Ovary (tissue), 3 donors: Measurements from ENCODE around the gene ZNF155.

Experiments
- CTCF ChIP-seq, 3 donors: fragments of 450-650 bp in 2 of 3; fragments of 200-600 bp in 1 of 3; IDR thresholded peaks; one replicate each; pipeline versions ENCODE4 v1.5.1 to v1.8.0; 2016 to 2022; ENCODE audit warnings: antibody characterized with exemption in 3 of 3, mild to moderate bottlenecking in 1 of 3
- POLR2A ChIP-seq: fragments of 450-650 bp; IDR thresholded peaks from one replicate; pipeline ENCODE4 v1.6.1; 2017; ENCODE audit warnings: antibody characterized with exemption, mild to moderate bottlenecking, moderate library complexity
- donor health status: DM: no; HTN: no; CAD: no.

GRCh38 chr19:43950834-43951645 lies 32.9 kb upstream of the ZNF155 start, which contains the start of gene ZNF221:
- TF ChIP-seq CTCF (IDR thresholded peaks at IDR 0.05) (peak in 2 of 3 donors; percentile 49 to 59), POLR2A (no peak)
